Adrenal gland (tissue), 12 donors: Measurements from ENCODE around the gene IMPA2. TPM values are rescaled to one million over a fixed set of nuclear protein-coding genes. Genes with fewer than 3 reads are reported as not detected.

Experiments used
- DNase-seq, 7 donors: peaks; one replicate each; pipeline ENCODE4 v3.0.0-alpha.2; 2019 to 2020
- H3K27ac ChIP-seq, 5 donors: fragments of 200-600 bp; sonication (generic) in 4 of 5; 1 replicate in 3 of 5; 2 replicates in 2 of 5; pipeline versions ENCODE4 v1.5.1 to v1.8.0; 2016 to 2020; ENCODE audit warnings: mild to moderate bottlenecking in 1 of 5
- H3K27me3 ChIP-seq: fragments of 200-600 bp; 2 replicates; pipeline ENCODE4 v1.8.0; 2021
- H3K36me3 ChIP-seq, 2 donors: fragments of 200-600 bp; replicated peaks in 1 of 2; 1 replicate in 1 of 2; 2 replicates in 1 of 2; pipeline versions ENCODE4 v1.5.1 to v1.8.0; 2018 to 2022
- H3K4me1 ChIP-seq, 2 donors: fragments of 200-600 bp; replicated peaks in 1 of 2; 1 replicate in 1 of 2; 2 replicates in 1 of 2; pipeline versions ENCODE4 v1.5.1 to v1.8.0; 2018 to 2021
- H3K4me3 ChIP-seq, 4 donors: fragments of 200-600 bp; sonication (generic) in 3 of 4; one replicate each; pipeline ENCODE4 v1.5.1; 2016 to 2018
- H3K9me3 ChIP-seq, 3 donors: fragments of 200-600 bp; sonication (generic) in 1 of 3; replicated peaks in 1 of 3; 1 replicate in 2 of 3; 2 replicates in 1 of 3; pipeline versions ENCODE4 v1.5.1 to v1.8.0; 2016 to 2021
- CTCF ChIP-seq, 6 experiments: fragments of 450-650 bp in 4 of 6; fragments of 200-600 bp in 2 of 6; sonication (generic) in 1 of 6; IDR thresholded peaks; 1 replicate in 5 of 6; 2 replicates in 1 of 6; pipeline versions ENCODE4 v1.5.1 to v1.8.0; 2016 to 2021; ENCODE audit warnings: antibody characterized with exemption in 6 of 6, mild to moderate bottlenecking in 2 of 6, moderate library complexity in 1 of 6
- POLR2A ChIP-seq, 2 donors: fragments of 450-650 bp; IDR thresholded peaks; one replicate each; pipeline ENCODE4 v1.6.1; 2017; ENCODE audit warnings: antibody characterized with exemption in 2 of 2, mild to moderate bottlenecking in 2 of 2, moderate library complexity in 1 of 2
- WGBS, 4 donors: extraction: QIAGEN DNeasy Blood & Tissue Kit in 2 of 4; methylation state at CpG; one replicate each; pipeline versions ENCODE4 v1.1.5 to v1.1.7; 2013 to 2017; 5-methylcytosine and 5-hydroxymethylcytosine counted together
- intact Hi-C, 2 donors: fragments of 100-400 bp; cut with DNase I; formaldehyde crosslinking; loops; one replicate each; pipeline versions ENCODE4 v1.14.1 to v1.15.0; 2022 to 2023
- polyA plus RNA-seq, 3 donors: library from polyadenylated mRNA; stranded (reverse); fragments of 200-250 nt in 2 of 3; fragments of 350-450 nt in 1 of 3; fragmentation: Illumina TruSeq in 1 of 3; extraction: RNeasy Lipid Tissue Mini Kit (QIAGEN cat#74804) in 1 of 3; gene quantifications; one replicate each; pipeline ENCODE4 v1.2.3, GENCODE V29; 2013 to 2014
- total RNA-seq, 9 donors: library from RNA; depleted of rRNA in 4 of 9; stranded (reverse); fragments of >200 nt in 4 of 9; fragments of 120-200 nt in 1 of 9; fragmentation: NEBNext Ultra II Directional in 1 of 9; extraction: Animal tissue kit (Norgen Biotek cat#: 25700) in 1 of 9; gene quantifications; one replicate each; pipeline versions ENCODE4 v1.1.0 to v1.2.4, GENCODE V29; 2013 to 2023
- donor health status: healthy with polysubstance abuse.
- donor health status: Bipolar disorder and iron deficiency.
- donor health status: DM: yes; HTN: yes; CAD: no.
- donor health status: DM: no; HTN: no; CAD: no.
- donor health status: DM: no; HTN: no; CAD: no.
- donor health status: DM: yes; HTN: yes; CAD: no.

The IMPA2 gene
- total and polyA plus RNA-seq, 12 donors: 7.9 to 41.3 (median 20.4) TPM

DNA sequence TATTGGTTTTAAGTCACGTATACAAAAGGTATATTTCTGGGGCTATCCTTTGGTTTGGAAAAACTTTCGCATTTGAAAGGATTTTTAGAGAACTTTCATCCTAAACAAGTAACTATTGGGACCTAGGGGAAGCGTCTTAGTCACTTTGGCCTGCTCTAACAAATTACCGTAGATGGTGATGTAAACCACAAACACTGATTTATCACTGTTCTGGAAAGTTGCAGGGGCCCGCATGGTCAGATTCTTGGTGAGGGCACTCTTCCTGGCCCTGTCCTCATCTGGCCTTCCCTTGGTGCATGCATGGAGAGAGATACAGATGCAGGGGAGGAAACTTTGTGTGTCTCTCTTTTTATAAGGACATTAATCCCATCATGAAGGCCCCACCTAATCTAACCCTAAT is 63.3 kb downstream of the IMPA2 start:
- Histone ChIP-seq H3K27me3 (no peaks in the 10 kb centered on the region), H3K4me1 (no peaks in the 10 kb centered on the region), H3K4me3 (no peak overlapping the region), H3K36me3 (no peaks in the 10 kb centered on the region), H3K9me3 (no peaks in the 10 kb centered on the region), H3K27ac (no peak overlapping the region)
- intact Hi-C loops: loop anchor here (10.0 kb wide), 2 partner anchors 110 to 390 kb away; no protein-coding TSS in a partner anchor
- 71 to 92% (median 85%) methylated on average over 5 of the region's 5 CpGs for WGBS, 4 donors
- DNase-seq: no peak
- no peak for TF ChIP-seq CTCF (IDR thresholded peaks at IDR 0.05)
- no peak for TF ChIP-seq POLR2A (IDR thresholded peaks at IDR 0.05)

- WGBS, 4 donors: 81 to 96% (median 91%) methylated on average over 7 to 15 of the region's 15 CpGs
- DNase-seq: peak in 1 of 7 donors; percentile 30
- H3K4me3 ChIP-seq: no peak overlapping the region
- no peak for TF ChIP-seq POLR2A (IDR thresholded peaks at IDR 0.05)
- TF ChIP-seq CTCF (IDR thresholded peaks at IDR 0.05): no peak
- H3K27me3 ChIP-seq: no peaks in the 10 kb centered on the region
- H3K9me3 ChIP-seq: no peaks in the 10 kb centered on the region
- no peaks in the 10 kb centered on the region for H3K36me3 ChIP-seq
- no peaks in the 10 kb centered on the region for H3K4me1 ChIP-seq
- intact Hi-C loops: loop anchor here (10.0 kb wide), 2 partner anchors 111 to 391 kb away; no protein-coding TSS in a partner anchor
- no peak overlapping the region for H3K27ac ChIP-seq
Measured at GRCh38 chr18:12046046-12046750, 64.9 kb downstream of the IMPA2 start.

- H3K27me3 ChIP-seq: no peaks in the 10 kb centered on the region
- no peaks in the 10 kb centered on the region for H3K9me3 ChIP-seq
- intact Hi-C loops: loop anchor here (10.0 kb wide), 2 partner anchors 112 to 392 kb away; no protein-coding TSS in a partner anchor
- H3K36me3 ChIP-seq: no peaks in the 10 kb centered on the region
- H3K27ac ChIP-seq: no peak overlapping the region
- TF ChIP-seq CTCF (IDR thresholded peaks at IDR 0.05): no peak
- TF ChIP-seq POLR2A (IDR thresholded peaks at IDR 0.05): no peak
- no peak overlapping the region for H3K4me3 ChIP-seq
- DNase-seq: no peak
- H3K4me1 ChIP-seq: no peaks in the 10 kb centered on the region
- WGBS, 4 donors: 83 to 94% (median 86%) methylated on average over 3 to 12 of the region's 12 CpGs; no CpG with 5 or more reads in 1 of the 4 donors
Measured at GRCh38 chr18:12046751-12047335, 65.5 kb downstream of the IMPA2 start.

- intact Hi-C loops: loop anchor here (10.0 kb wide), 2 partner anchors 113 to 393 kb away; no protein-coding TSS in a partner anchor
- H3K4me3 ChIP-seq: no peak overlapping the region
- TF ChIP-seq CTCF (IDR thresholded peaks at IDR 0.05) (no peak), POLR2A (IDR thresholded peaks at IDR 0.05) (no peak)
Measured at GRCh38 chr18:12048010-12048826, 66.9 kb downstream of the IMPA2 start.

More at GRCh38 chr18:12048010-12048826, 66.9 kb downstream of the IMPA2 start:
- DNase-seq: peak in 1 of 7 donors; percentile 11
- no peaks in the 10 kb centered on the region for H3K36me3 ChIP-seq
- no peak overlapping the region for H3K27ac ChIP-seq
- no peaks in the 10 kb centered on the region for H3K27me3 ChIP-seq
- H3K9me3 ChIP-seq: no peaks in the 10 kb centered on the region
- WGBS, 4 donors: 88 to 93% (median 89%) methylated on average over 6 to 20 of the region's 20 CpGs
- no peaks in the 10 kb centered on the region for H3K4me1 ChIP-seq
